Thyroid gland (tissue), 4 donors: ENCODE measurements around the gene ZSWIM6. TPM values are rescaled to one million over a fixed set of nuclear protein-coding genes. Genes with fewer than 3 reads are reported as not detected.

Experiments used
- DNase-seq, 2 donors: peaks; one replicate each; pipeline ENCODE4 v3.0.0-alpha.2; 2019
- H3K27ac ChIP-seq, 3 donors: fragments of 200-600 bp; sonication (generic); 1 replicate in 2 of 3; 2 replicates in 1 of 3; pipeline ENCODE4 v1.5.1; 2016 to 2019; ENCODE audit warnings: mild to moderate bottlenecking in 1 of 3, moderate library complexity in 1 of 3
- H3K27me3 ChIP-seq: fragments of 200-600 bp; sonication (generic); one replicate; pipeline ENCODE4 v1.5.1; 2019
- H3K36me3 ChIP-seq, 2 donors: fragments of 200-600 bp; sonication (generic); one replicate each; pipeline ENCODE4 v1.5.1; 2016 to 2019
- H3K4me1 ChIP-seq, 2 donors: fragments of 200-600 bp; sonication (generic); one replicate each; pipeline ENCODE4 v1.5.1; 2017 to 2019
- H3K4me3 ChIP-seq, 3 donors: fragments of 200-600 bp; sonication (generic); replicated peaks in 1 of 3; 1 replicate in 2 of 3; 2 replicates in 1 of 3; pipeline ENCODE4 v1.5.1; 2016; ENCODE audit warnings: mild to moderate bottlenecking in 1 of 3
- H3K9me3 ChIP-seq: fragments of 200-600 bp; sonication (generic); one replicate; pipeline ENCODE4 v1.5.1; 2017
- POLR2A ChIP-seq, 2 donors: fragments of 450-650 bp; IDR thresholded peaks; one replicate each; pipeline ENCODE4 v1.6.1; 2017; ENCODE audit warnings: antibody characterized with exemption in 2 of 2, mild to moderate bottlenecking in 2 of 2, moderate library complexity in 1 of 2
- WGBS, 2 donors: methylation state at CpG; one replicate each; pipeline ENCODE4 v1.1.5; 2017; 5-methylcytosine and 5-hydroxymethylcytosine counted together
- intact Hi-C: fragments of 100-400 bp; cut with DNase I; formaldehyde crosslinking; loops from one replicate; pipeline ENCODE4 v1.15.1; 2023
- total RNA-seq, 4 donors: library from RNA; depleted of rRNA; stranded (reverse); fragments of >200 nt; gene quantifications; one replicate each; pipeline ENCODE4 v1.2.3, GENCODE V29; 2016
- TF ChIP-seq, protein P1 (sequence below), 6 experiments: fragments of 200-600 bp in 3 of 6; fragments of 450-650 bp in 3 of 6; sonication (generic) in 3 of 6; IDR thresholded peaks; one replicate each; pipeline ENCODE4 v1.5.1; 2016 to 2019; ENCODE audit warnings: antibody characterized with exemption in 6 of 6, mild to moderate bottlenecking in 2 of 6, inconsistent platforms in 1 of 6, moderate library complexity in 1 of 6

ZSWIM6 gene
- total RNA-seq, 4 donors from 2014 or later, result 11.8 to 20.1 (median 14.5) TPM

DNA sequence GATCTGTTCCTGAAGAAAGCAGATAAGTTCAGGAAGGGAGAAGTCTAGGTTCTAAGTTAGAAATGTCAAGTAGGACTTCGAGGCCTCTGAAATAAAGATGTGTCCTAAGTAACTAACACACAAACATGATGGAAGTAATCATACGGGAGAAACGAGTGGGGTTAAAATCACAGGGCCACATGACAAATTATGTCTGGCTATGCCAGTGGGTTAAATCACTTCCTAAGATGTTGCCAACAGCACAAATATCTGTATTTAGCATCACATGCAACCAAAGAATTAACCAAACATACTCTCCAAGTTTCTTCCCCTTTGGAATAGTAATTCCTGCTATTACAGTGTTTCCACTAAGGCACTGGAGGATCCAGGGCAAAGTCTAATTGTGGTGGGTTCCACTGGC, 13.7 kb upstream of the ZSWIM6 start:
- Histone ChIP-seq H3K27me3 (no peaks in the 10 kb centered on the region), H3K4me3 (no peak overlapping the region), H3K9me3 (no peaks in the 10 kb centered on the region), H3K27ac (no peak overlapping the region), H3K4me1 (peaks cover 13 to 18% of the 10 kb centered on the region in 2 donors), H3K36me3 (no peaks in the 10 kb centered on the region)
- WGBS, 2 donors, result 77 to 85% methylated on average over 3 of the region's 3 CpGs
- DNase-seq, result no peak
- intact Hi-C loops, result no loop called here
- TF ChIP-seq, protein P1, sequence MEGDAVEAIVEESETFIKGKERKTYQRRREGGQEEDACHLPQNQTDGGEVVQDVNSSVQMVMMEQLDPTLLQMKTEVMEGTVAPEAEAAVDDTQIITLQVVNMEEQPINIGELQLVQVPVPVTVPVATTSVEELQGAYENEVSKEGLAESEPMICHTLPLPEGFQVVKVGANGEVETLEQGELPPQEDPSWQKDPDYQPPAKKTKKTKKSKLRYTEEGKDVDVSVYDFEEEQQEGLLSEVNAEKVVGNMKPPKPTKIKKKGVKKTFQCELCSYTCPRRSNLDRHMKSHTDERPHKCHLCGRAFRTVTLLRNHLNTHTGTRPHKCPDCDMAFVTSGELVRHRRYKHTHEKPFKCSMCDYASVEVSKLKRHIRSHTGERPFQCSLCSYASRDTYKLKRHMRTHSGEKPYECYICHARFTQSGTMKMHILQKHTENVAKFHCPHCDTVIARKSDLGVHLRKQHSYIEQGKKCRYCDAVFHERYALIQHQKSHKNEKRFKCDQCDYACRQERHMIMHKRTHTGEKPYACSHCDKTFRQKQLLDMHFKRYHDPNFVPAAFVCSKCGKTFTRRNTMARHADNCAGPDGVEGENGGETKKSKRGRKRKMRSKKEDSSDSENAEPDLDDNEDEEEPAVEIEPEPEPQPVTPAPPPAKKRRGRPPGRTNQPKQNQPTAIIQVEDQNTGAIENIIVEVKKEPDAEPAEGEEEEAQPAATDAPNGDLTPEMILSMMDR (IDR thresholded peaks at IDR 0.05), result no peak

DNA sequence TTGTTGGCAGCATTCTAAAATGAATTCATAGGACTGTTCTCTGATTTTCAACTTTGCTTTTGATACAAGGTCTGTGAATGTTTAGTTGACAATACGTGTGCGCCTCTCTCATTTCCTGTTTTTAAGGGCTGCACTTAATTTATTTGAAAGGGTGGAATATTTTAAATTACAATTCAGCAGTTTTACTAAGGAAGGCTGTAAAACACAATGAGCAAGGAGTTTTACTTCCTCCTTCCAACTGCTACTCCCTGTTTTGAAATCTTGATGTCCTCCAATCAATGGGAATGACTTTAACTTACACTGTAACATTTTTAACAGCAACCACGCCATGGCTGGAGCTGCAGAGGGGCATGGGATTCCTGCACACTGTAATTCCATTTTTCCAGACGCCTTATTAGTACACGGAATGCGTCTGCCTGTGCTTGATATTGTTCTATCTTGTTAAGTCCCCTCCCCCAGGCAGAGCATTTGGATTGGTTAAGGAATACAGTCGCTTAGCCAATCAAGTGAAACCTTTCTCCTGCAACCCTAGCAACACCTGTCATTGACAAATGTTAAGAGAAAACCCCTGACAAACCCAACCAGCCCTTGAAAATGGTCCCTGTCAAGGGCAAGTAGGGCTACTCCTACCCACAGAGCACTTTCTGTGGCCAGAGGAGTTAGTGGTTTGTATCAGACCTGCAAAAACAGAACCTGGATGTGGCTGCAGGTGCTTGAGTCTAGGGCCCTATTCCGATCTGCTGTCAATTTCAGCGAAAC, 12.5 kb upstream of the ZSWIM6 start:
- Histone ChIP-seq H3K36me3 (no peaks in the 10 kb centered on the region), H3K4me3 (no peak overlapping the region), H3K27me3 (no peaks in the 10 kb centered on the region), H3K4me1 (peaks cover 19 to 21% of the 10 kb centered on the region in 2 donors), H3K9me3 (no peaks in the 10 kb centered on the region), H3K27ac (no peak overlapping the region)
- 73 to 79% methylated on average over 9 of the region's 9 CpGs for WGBS, 2 donors
- TF ChIP-seq, protein P1 (IDR thresholded peaks at IDR 0.05), result no peak
- TF ChIP-seq POLR2A (IDR thresholded peaks at IDR 0.05), result no peak
- DNase-seq, result no peak
- intact Hi-C loops, result no loop called here

DNA sequence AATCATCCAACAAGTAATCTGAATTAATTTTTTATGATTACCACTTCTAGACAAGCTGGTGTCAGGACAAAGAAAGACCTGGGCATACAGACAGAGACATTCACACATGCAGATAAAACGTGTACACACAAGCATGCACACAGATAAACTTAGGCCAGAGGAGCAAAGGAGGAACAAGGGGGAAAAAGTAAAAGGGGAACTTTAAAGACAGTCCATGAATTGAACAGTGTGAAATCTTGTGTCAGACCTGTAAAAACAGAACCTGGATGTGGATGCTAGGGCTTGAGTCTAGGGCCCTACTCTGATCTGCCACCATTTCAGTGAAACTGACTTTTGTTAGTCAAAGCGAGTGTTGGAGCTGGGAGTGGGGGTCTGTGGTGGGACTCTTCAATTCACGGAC, 11.2 kb upstream of the ZSWIM6 start:
- H3K4me3 ChIP-seq, result no peak overlapping the region
- H3K9me3 ChIP-seq, result no peaks in the 10 kb centered on the region
- WGBS, 2 donors, result 87 to 96% methylated on average over 3 of the region's 3 CpGs
- TF ChIP-seq POLR2A (IDR thresholded peaks at IDR 0.05), result no peak
- H3K36me3 ChIP-seq, result no peaks in the 10 kb centered on the region
- peaks cover 19 to 24% of the 10 kb centered on the region in 2 donors for H3K4me1 ChIP-seq
- intact Hi-C loops, result no loop called here
- H3K27ac ChIP-seq, result no peak overlapping the region
- no peaks in the 10 kb centered on the region for H3K27me3 ChIP-seq
- DNase-seq, result no peak

DNA sequence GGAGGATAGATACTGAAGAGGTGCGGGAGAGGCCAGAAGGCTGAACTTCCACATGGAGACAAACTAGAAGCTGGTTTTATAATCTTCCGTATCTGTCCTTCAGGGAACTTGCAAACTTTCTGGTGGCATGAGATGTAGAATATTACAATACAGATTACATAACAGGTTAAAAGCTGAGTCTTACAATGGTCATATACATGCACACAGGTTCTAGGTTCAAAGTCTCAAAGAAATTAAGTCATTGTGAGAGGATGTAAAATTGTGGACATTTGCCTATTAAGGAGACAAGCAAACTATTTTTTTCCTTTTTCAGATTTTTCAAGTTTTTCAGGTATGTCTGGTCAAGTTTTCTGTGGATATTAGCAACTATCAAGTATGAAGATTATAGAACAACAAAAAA, 10.4 kb upstream of the ZSWIM6 start:
- intact Hi-C loops, result no loop called here
- H3K9me3 ChIP-seq, result no peaks in the 10 kb centered on the region
- H3K4me1 ChIP-seq, result peaks cover 19 to 24% of the 10 kb centered on the region in 2 donors
- H3K36me3 ChIP-seq, result no peaks in the 10 kb centered on the region
- 94 to 98% methylated on average over 2 of the region's 2 CpGs for WGBS, 2 donors
- no peak for TF ChIP-seq POLR2A (IDR thresholded peaks at IDR 0.05)
- TF ChIP-seq, protein P1 (IDR thresholded peaks at IDR 0.05), result no peak
- no peak overlapping the region for H3K27ac ChIP-seq
- H3K4me3 ChIP-seq, result no peak overlapping the region
- no peaks in the 10 kb centered on the region for H3K27me3 ChIP-seq
- no peak for DNase-seq

DNA sequence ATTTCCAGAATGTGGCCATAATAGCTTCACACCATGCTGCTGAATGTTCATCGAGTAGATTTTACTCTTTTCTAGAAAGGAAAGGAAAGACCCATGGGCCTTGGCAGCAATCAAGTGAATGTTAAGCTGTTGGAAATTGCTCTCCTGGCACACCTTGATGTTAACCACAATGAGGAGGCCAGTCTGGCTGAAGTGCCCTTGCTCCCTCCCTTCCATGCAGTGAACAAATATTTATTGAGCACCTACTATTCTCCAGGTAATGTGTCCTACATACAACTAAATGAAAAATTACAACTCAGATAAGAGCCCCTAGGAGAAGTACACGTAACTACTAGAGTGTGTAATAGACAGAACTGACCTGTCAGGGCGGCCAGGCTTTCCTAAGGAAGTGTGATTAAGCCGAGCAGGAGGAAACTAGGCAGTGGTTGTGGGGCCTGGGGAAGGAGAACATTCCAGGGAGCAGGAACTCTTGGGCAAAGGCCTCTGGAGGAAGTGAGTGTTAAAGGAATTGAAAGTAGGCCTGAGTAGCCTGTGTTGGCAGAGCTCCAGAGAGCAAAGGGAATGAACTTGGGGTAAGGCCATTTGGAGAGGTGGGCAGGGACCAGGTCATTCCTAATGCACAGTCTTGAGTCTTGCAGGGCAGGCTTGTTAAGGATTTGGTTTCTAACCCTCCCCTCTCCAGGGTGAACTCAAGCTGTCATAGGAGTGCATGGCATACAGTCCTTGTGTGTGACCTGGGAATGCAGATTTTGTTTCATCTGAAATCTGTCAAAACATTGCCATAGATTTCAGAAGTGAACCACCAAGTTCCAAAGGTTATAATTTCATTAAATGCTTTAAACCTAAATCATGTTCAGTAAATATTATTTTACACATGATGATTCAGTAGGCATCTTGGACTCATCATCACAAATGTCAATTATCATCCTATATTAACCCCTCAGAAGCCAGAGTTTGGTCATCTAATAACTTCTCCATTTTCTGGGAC, 9.0 kb upstream of the ZSWIM6 start:
- peak; percentile 35 for DNase-seq
- intact Hi-C loops, result no loop called here

More for the DNA sequence above, 9.0 kb upstream of the ZSWIM6 start:
- H3K4me3 ChIP-seq, result no peak overlapping the region
- H3K27ac ChIP-seq, result peak overlapping the region in 1 of 3 donors; percentile 31
- H3K27me3 ChIP-seq, result no peaks in the 10 kb centered on the region
- H3K9me3 ChIP-seq, result no peaks in the 10 kb centered on the region
- WGBS, 2 donors, result 74 to 79% methylated on average over 4 of the region's 4 CpGs
- no peaks in the 10 kb centered on the region for H3K36me3 ChIP-seq
- TF ChIP-seq, protein P1 (IDR thresholded peaks at IDR 0.05), result no peak
- H3K4me1 ChIP-seq, result peaks cover 19 to 24% of the 10 kb centered on the region in 2 donors
